Muscle of leg (tissue), 11 donors: ENCODE data around the gene GFRA4. TPM values are rescaled to one million over a fixed set of nuclear protein-coding genes. Genes with fewer than 3 reads are reported as not detected.

ENCODE experiments used
- DNase-seq: peaks from one replicate; pipeline ENCODE4 v3.0.0; 2013
- H3K27ac ChIP-seq: one replicate; pipeline ENCODE4 v1.5.1; 2013; ENCODE audit warnings: mild to moderate bottlenecking, low read length, control low read depth
- H3K27me3 ChIP-seq: one replicate; pipeline ENCODE4 v1.6.1; 2013; ENCODE audit warnings: low read length; ENCODE audit not compliant: control insufficient read depth, insufficient read depth
- H3K36me3 ChIP-seq: one replicate; pipeline ENCODE4 v1.6.1; 2013; ENCODE audit warnings: low read length; ENCODE audit not compliant: control insufficient read depth, insufficient read depth
- H3K4me1 ChIP-seq: one replicate; pipeline ENCODE4 v1.6.1; 2013; ENCODE audit warnings: low read length; ENCODE audit not compliant: control insufficient read depth, insufficient read depth
- H3K4me3 ChIP-seq: one replicate; pipeline ENCODE4 v1.5.1; 2013; ENCODE audit warnings: low read length, control low read depth
- H3K9me3 ChIP-seq: replicated peaks from 2 replicates; pipeline ENCODE4 v1.6.1; 2013; ENCODE audit warnings: low read depth, low read length; ENCODE audit not compliant: control insufficient read depth
- WGBS: methylation state at CpG from one replicate; pipeline ENCODE4 v1.1.5; 2013; ENCODE audit warnings: missing lambda C conversion rate; ENCODE audit not compliant: insufficient coverage; 5-methylcytosine and 5-hydroxymethylcytosine counted together
- polyA plus RNA-seq, 8 donors: library from polyadenylated mRNA; unstranded; fragments of 120-200 nt; gene quantifications; one replicate each; pipeline versions ENCODE4 v1.2.1 to v1.2.3, GENCODE V29; 2013; ENCODE audit warnings: inconsistent platforms in 1 of 8, low replicate concordance in 1 of 8; ENCODE audit not compliant: insufficient read length in 8 of 8, insufficient read depth in 1 of 8
- total RNA-seq: library from RNA; stranded (reverse); fragments of 120-200 nt; gene quantifications from one replicate; pipeline ENCODE4 v1.2.4, GENCODE V29; 2013

Gene GFRA4
- total and polyA plus RNA-seq, 9 donors = not detected

- peaks cover 50% of the 10 kb centered on the region for H3K27me3 ChIP-seq
- H3K4me1 ChIP-seq = peaks cover 50% of the 10 kb centered on the region
- peaks cover 32% of the 10 kb centered on the region for H3K36me3 ChIP-seq
Measured at GRCh38 chr20:3674447-3674846, 11.2 kb upstream of the GFRA4 start.

GRCh38 chr20:3673221-3674070 is 10.2 kb upstream of the GFRA4 start:
- Histone ChIP-seq H3K9me3 (no peaks in the 10 kb centered on the region), H3K4me3 (no peak overlapping the region), H3K27ac (no peak overlapping the region), H3K36me3 (peaks cover 29% of the 10 kb centered on the region), H3K27me3 (peaks cover 50% of the 10 kb centered on the region), H3K4me1 (peaks cover 40% of the 10 kb centered on the region)
- DNase-seq = no peak
- WGBS = 56% methylated on average over 76 of the region's 90 CpGs

More at GRCh38 chr20:3674447-3674846, 11.2 kb upstream of the GFRA4 start:
- Histone ChIP-seq H3K4me3 (no peak overlapping the region), H3K27ac (no peak overlapping the region), H3K9me3 (no peaks in the 10 kb centered on the region)
- DNase-seq = no peak
- WGBS = 72% methylated on average over 5 of the region's 10 CpGs

GRCh38 chr20:3672547-3673171 is 9.5 kb upstream of the GFRA4 start:
- Histone ChIP-seq H3K9me3 (no peaks in the 10 kb centered on the region), H3K4me1 (peaks cover 33% of the 10 kb centered on the region), H3K27ac (no peak overlapping the region), H3K27me3 (peaks cover 50% of the 10 kb centered on the region), H3K4me3 (no peak overlapping the region), H3K36me3 (peaks cover 29% of the 10 kb centered on the region)
- 35% methylated on average over 53 of the region's 58 CpGs for WGBS
- no peak for DNase-seq

- no peak for DNase-seq
- WGBS = 70% methylated on average over 20 of the region's 23 CpGs
- Histone ChIP-seq H3K27me3 (peaks cover 50% of the 10 kb centered on the region), H3K4me1 (peaks cover 27% of the 10 kb centered on the region), H3K36me3 (peaks cover 29% of the 10 kb centered on the region), H3K9me3 (no peaks in the 10 kb centered on the region), H3K4me3 (no peak overlapping the region), H3K27ac (no peak overlapping the region)
Measured at GRCh38 chr20:3671986-3672546, 8.9 kb upstream of the GFRA4 start.

- no peak for DNase-seq
- Histone ChIP-seq H3K36me3 (peaks cover 29% of the 10 kb centered on the region), H3K4me1 (peaks cover 28% of the 10 kb centered on the region), H3K27me3 (peaks cover 46% of the 10 kb centered on the region), H3K4me3 (no peak overlapping the region), H3K27ac (no peak overlapping the region), H3K9me3 (no peaks in the 10 kb centered on the region)
- 57% methylated on average over 9 of the region's 10 CpGs for WGBS
Measured at GRCh38 chr20:3670945-3671344, 7.7 kb upstream of the GFRA4 start.

GRCh38 chr20:3670511-3670910 is 7.3 kb upstream of the GFRA4 start:
- peaks cover 28% of the 10 kb centered on the region for H3K4me1 ChIP-seq
- peaks cover 29% of the 10 kb centered on the region for H3K36me3 ChIP-seq
- H3K4me3 ChIP-seq = no peak overlapping the region
- peaks cover 41% of the 10 kb centered on the region for H3K27me3 ChIP-seq
- no peaks in the 10 kb centered on the region for H3K9me3 ChIP-seq
- WGBS = 42% methylated on average over 6 of the region's 6 CpGs
- DNase-seq = no peak
- H3K27ac ChIP-seq = no peak overlapping the region

GRCh38 chr20:3669710-3670367 is 6.6 kb upstream of the GFRA4 start:
- Histone ChIP-seq H3K4me3 (no peak overlapping the region), H3K27ac (no peak overlapping the region), H3K36me3 (peaks cover 26% of the 10 kb centered on the region), H3K4me1 (peaks cover 28% of the 10 kb centered on the region), H3K27me3 (peaks cover 34% of the 10 kb centered on the region), H3K9me3 (no peaks in the 10 kb centered on the region)
- WGBS = 84% methylated on average over 13 of the region's 13 CpGs
- no peak for DNase-seq

GRCh38 chr20:3667434-3668037 is 4.3 kb upstream of the GFRA4 start:
- no peak overlapping the region for H3K4me3 ChIP-seq
- H3K9me3 ChIP-seq = no peaks in the 10 kb centered on the region
- H3K36me3 ChIP-seq = peaks cover 18% of the 10 kb centered on the region
- H3K4me1 ChIP-seq = peaks cover 24% of the 10 kb centered on the region
- H3K27ac ChIP-seq = no peak overlapping the region
- 100% methylated on average over 4 of the region's 8 CpGs for WGBS
- peaks cover 23% of the 10 kb centered on the region for H3K27me3 ChIP-seq
- DNase-seq = no peak

- WGBS = 75% methylated on average over 1 of the region's 2 CpGs
Measured at GRCh38 chr20:3663858-3664257, 659 bp upstream of the GFRA4 start.

More at GRCh38 chr20:3663858-3664257, 659 bp upstream of the GFRA4 start:
- Histone ChIP-seq H3K9me3 (no peaks in the 10 kb centered on the region), H3K4me3 (no peak overlapping the region), H3K4me1 (peaks cover 7% of the 10 kb centered on the region), H3K27ac (no peak overlapping the region), H3K36me3 (no peaks in the 10 kb centered on the region), H3K27me3 (peaks cover 44% of the 10 kb centered on the region)
- DNase-seq = no peak
